MM.1S (cell line): ENCODE measurements around the gene PAMR1.

Experiments
- EZH2 ChIP-seq: fragments of 300-600 bp; sonication (generic); optimal IDR thresholded peaks from 2 replicates; pipeline ENCODE3; 2017; ENCODE audit warnings: low read depth, mild to moderate bottlenecking, antibody characterized with exemption, low read length, mixed read lengths
- TF ChIP-seq, protein P1 (sequence below): fragments of 300-600 bp; sonication (generic); IDR thresholded peaks from 2 replicates; pipeline ENCODE4 v1.5.1; 2016; ENCODE audit warnings: antibody characterized with exemption, low read length, mixed read lengths

DNA sequence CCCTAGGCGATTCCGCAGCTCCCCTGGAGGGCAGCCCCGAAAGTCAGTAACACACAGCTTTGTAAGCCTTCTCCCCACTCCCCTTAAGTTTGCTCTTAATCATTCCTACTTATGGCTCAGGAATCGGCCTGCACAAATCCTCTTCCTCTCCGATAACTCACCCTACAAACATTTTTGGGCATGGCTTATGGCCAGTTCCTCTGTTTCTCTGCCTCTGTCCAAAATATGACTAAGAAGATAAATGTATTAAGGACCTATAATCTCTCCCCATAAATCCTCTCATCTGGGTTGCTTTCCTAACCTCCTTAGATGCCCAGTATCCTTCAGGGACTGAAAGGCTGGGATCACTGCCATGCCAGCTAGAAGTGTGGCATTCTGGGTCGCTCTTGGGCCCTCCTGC, 41.0 kb downstream of the PAMR1 start:
- TF ChIP-seq EZH2, result no peak
- TF ChIP-seq, protein P1, sequence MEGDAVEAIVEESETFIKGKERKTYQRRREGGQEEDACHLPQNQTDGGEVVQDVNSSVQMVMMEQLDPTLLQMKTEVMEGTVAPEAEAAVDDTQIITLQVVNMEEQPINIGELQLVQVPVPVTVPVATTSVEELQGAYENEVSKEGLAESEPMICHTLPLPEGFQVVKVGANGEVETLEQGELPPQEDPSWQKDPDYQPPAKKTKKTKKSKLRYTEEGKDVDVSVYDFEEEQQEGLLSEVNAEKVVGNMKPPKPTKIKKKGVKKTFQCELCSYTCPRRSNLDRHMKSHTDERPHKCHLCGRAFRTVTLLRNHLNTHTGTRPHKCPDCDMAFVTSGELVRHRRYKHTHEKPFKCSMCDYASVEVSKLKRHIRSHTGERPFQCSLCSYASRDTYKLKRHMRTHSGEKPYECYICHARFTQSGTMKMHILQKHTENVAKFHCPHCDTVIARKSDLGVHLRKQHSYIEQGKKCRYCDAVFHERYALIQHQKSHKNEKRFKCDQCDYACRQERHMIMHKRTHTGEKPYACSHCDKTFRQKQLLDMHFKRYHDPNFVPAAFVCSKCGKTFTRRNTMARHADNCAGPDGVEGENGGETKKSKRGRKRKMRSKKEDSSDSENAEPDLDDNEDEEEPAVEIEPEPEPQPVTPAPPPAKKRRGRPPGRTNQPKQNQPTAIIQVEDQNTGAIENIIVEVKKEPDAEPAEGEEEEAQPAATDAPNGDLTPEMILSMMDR, result no peak
